Activated CD4-positive, alpha-beta T cell treated with anti-CD3 and anti-CD28 coated beads for 36 hours (primary cell): ENCODE data around the gene KIFC3. TPM values are rescaled to one million over a fixed set of nuclear protein-coding genes. Genes with fewer than 3 reads are reported as not detected.
"Not testable (repeated sequence)": the region's sequence is repeated elsewhere in the genome, so short reads cannot be mapped to it uniquely, and the experiment has no call there.

Experiments
- ATAC-seq: fragments of 200-7000 bp; cut with Tn5 transposase; one replicate; pipeline ENCODE4 v1.10.0; 2021; ENCODE audit warnings: mild to moderate bottlenecking, moderate library complexity
- CTCF ChIA-PET: fragments of 350-600 bp; sonication (Branson Sonifier 250); formaldehyde crosslinking; loops from one replicate; lab custom pipeline; 2021; ENCODE audit warnings: antibody characterized with exemption; lab: Charles Lee
- POLR2A ChIA-PET: fragments of 350-600 bp; sonication (Branson Sonifier 250); formaldehyde crosslinking; loops from one replicate; lab custom pipeline; 2021; ENCODE audit warnings: antibody characterized with exemption, inconsistent platforms; lab: Charles Lee
- DNase-seq: peaks from one replicate; pipeline ENCODE4 v3.0.0-alpha.2; 2020
- H3K27ac Mint-ChIP-seq: one replicate; pipeline ENCODE4 v1.8.0; 2021; ENCODE audit warnings: mixed read lengths
- H3K27me3 Mint-ChIP-seq: one replicate; pipeline ENCODE4 v1.8.0; 2021; ENCODE audit warnings: mixed read lengths
- H3K36me3 Mint-ChIP-seq: one replicate; pipeline ENCODE4 v1.8.0; 2021; ENCODE audit warnings: low read depth, mixed read lengths
- H3K4me1 Mint-ChIP-seq: one replicate; pipeline ENCODE4 v1.8.0; 2021; ENCODE audit warnings: mixed read lengths
- H3K4me3 Mint-ChIP-seq: one replicate; pipeline ENCODE4 v1.8.0; 2021; ENCODE audit warnings: mild to moderate bottlenecking, moderate library complexity, mixed read lengths
- H3K9me3 Mint-ChIP-seq: one replicate; pipeline ENCODE4 v1.8.0; 2021; ENCODE audit warnings: low read depth, mixed read lengths
- intact Hi-C, 2 experiments: fragments of 100-400 bp; cut with DNase I in 1 of 2; cut with micrococcal nuclease in 1 of 2; formaldehyde crosslinking; loops; one replicate each; pipeline versions ENCODE4 v1.14.2 to v1.15.1; 2022 to 2024; cut with DNase I, micrococcal nuclease
- total RNA-seq, 2 experiments: library from RNA; stranded (reverse); gene quantifications; one replicate each; pipeline ENCODE4 v1.2.3, GENCODE V29; 2021

The KIFC3 gene
- total RNA-seq, 2 experiments from 2014 or later: 0.32 to 0.66 TPM

DNA sequence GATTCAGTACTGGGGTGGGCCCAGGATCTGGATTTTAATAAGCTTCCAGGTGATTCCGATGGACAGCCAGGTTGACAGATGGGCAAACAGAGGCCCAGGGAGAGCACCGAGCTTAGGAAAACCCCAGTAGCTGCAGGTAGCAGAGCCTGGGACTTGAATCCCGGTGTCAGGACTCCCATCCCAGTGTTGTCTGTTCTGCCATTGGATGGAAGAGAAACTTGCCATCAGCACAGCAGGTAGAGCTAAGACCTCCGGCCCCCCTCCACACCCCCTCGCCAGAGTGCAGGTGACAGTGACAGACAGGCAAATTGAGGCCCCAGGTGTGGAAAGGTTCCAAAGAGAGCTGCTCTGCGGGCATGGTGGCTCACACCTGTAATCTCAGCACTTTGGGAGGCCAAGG, 54.3 kb downstream of the KIFC3 start:
- ChIA-PET POLR2A (no interaction called here), CTCF (interaction anchor here (1.4 kb wide), 1 partner anchor 10 kb away, joined by 3 read pairs; no protein-coding TSS in a partner anchor)
- peaks cover 8% of the 10 kb centered on the region for H3K36me3 Mint-ChIP-seq
- no peak overlapping the region for H3K27ac Mint-ChIP-seq
- H3K4me1 Mint-ChIP-seq: no peaks in the 10 kb centered on the region
- no peak overlapping the region for H3K4me3 Mint-ChIP-seq
- intact Hi-C loops: no loop called here
- H3K27me3 Mint-ChIP-seq: no peaks in the 10 kb centered on the region
- no peaks in the 10 kb centered on the region for H3K9me3 Mint-ChIP-seq
- ATAC-seq: no peak
- DNase-seq: no peak

DNA sequence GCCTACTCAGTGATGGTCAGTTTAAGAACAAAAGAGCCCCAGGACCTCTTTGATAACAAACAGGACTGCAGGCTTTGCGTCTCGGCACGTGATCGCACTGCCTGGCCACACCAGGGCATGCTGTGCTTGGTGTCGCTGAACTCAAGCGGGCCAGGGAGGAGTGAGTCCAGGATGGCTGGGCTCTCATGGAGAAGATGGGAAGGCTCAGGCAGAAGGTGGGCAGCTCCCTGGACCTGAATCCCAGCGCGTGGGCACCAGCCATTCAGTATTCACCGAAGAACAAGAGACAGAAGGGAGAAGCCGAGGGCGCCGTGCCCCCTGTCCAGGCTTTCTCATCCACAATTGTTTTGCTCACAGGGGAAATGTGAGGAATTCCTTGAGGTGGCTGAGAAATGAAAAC, 54.8 kb downstream of the KIFC3 start:
- CTCF ChIA-PET: interaction anchor here (1.4 kb wide), 1 partner anchor 11 kb away, joined by 3 read pairs; no protein-coding TSS in a partner anchor
- POLR2A ChIA-PET: no interaction called here
- Mint-ChIP-seq H3K27me3 (no peaks in the 10 kb centered on the region), H3K27ac (no peak overlapping the region), H3K4me3 (no peak overlapping the region), H3K9me3 (no peaks in the 10 kb centered on the region), H3K4me1 (no peaks in the 10 kb centered on the region), H3K36me3 (peaks cover 8% of the 10 kb centered on the region)
- no peak for ATAC-seq
- intact Hi-C loops: no loop called here
- DNase-seq: no peak

DNA sequence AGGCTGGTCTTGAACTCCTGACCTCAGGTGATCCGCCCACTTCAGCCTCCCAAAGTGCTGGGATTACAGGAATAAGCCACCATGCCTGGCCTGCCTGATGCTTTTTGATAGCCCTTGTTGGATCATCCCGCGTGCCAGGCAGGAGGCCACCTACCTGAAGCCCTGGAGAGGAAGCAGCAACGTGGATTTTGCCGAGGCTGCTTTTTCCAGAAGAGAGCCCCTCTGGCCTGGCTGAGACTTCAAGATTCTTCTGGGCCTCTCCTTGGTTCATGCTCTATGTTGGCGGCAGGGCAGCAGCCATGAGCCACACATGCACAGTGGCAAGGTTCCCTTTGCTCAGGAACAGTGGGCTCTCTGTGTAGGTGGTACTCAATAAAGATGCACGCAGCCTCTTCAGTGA, 55.2 kb downstream of the KIFC3 start:
- ATAC-seq (no peak), DNase-seq (no peak)
- Mint-ChIP-seq H3K4me3 (no peak overlapping the region), H3K4me1 (no peaks in the 10 kb centered on the region), H3K36me3 (peaks cover 8% of the 10 kb centered on the region), H3K27ac (no peak overlapping the region), H3K27me3 (no peaks in the 10 kb centered on the region), H3K9me3 (no peaks in the 10 kb centered on the region)
- intact Hi-C loops: no loop called here
- POLR2A ChIA-PET: no interaction called here
- CTCF ChIA-PET: no interaction called here

DNA sequence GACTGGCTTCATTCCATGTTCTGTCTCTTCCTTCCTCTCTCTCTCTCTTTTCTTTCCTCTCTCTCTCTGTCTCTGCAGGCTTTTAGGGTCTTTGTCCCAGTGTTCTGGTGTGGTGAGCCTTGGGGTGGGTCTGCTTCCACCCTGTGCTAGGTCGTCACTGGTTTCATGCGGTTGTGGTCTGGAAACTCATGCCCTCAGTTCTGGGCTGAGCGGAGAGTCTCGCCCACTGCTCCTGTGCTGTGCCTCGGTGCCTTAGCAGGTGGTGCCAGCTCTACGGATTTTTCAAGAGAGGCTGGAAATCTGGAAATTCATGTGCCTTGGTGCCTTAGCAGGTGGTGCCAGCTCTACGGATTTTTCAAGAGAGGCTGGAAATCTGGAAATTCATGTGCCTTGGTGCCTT, 56.0 kb downstream of the KIFC3 start:
- CTCF ChIA-PET: interaction anchor here (0.8 to 1.2 kb wide), 2 partner anchors 10 kb away, joined by 3 to 5 read pairs; partner anchors contain the start of gene KATNB1
- ATAC-seq, H3K9me3 Mint-ChIP-seq, H3K27me3 Mint-ChIP-seq, H3K27ac Mint-ChIP-seq, DNase-seq, H3K36me3 Mint-ChIP-seq, intact Hi-C loops, H3K4me3 Mint-ChIP-seq, POLR2A ChIA-PET, H3K4me1 Mint-ChIP-seq: not testable (repeated sequence)

GRCh38 chr16:57745768-57746167, 56.5 kb downstream of the KIFC3 start:
- H3K9me3 Mint-ChIP-seq: no peaks in the 10 kb centered on the region

DNA sequence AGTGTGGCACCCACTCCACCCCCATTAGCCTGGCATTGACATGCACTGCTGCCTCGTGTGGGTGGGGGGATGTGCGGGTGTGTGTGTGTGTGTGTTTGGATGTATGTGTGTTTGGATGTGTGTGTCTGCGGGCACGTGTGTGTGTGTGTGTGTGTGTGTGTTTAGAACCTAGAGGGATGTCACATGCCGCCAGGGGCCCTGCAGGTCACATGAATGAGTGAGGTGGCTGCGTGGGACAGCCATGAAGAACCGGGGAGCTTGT, 57.7 kb downstream of the KIFC3 start:
- H3K9me3 Mint-ChIP-seq: no peaks in the 10 kb centered on the region
- DNase-seq (no peak), ATAC-seq (no peak)
- H3K4me3 Mint-ChIP-seq: no peak overlapping the region
- intact Hi-C loops: no loop called here
- no peaks in the 10 kb centered on the region for H3K4me1 Mint-ChIP-seq
- H3K27me3 Mint-ChIP-seq: no peaks in the 10 kb centered on the region
- no peak overlapping the region for H3K27ac Mint-ChIP-seq
- ChIA-PET CTCF (interaction anchor here (0.5 kb wide), 1 partner anchor 152 kb away, joined by 3 read pairs; no protein-coding TSS in a partner anchor), POLR2A (no interaction called here)
- H3K36me3 Mint-ChIP-seq: peaks cover 4% of the 10 kb centered on the region

More at GRCh38 chr16:57745768-57746167, 56.5 kb downstream of the KIFC3 start:
- ChIA-PET POLR2A (interaction anchor here (0.6 kb wide), 1 partner anchor 1993 kb away, joined by 4 read pairs; no protein-coding TSS in a partner anchor), CTCF (interaction anchor here (0.6 to 1.2 kb wide), 4 partner anchors 10 to 199 kb away, joined by 3 to 5 read pairs (median 3); partner anchors contain the start of gene KATNB1)
- Mint-ChIP-seq H3K27ac (no peak overlapping the region), H3K27me3 (no peaks in the 10 kb centered on the region), H3K36me3 (peaks cover 4% of the 10 kb centered on the region), H3K4me3 (no peak overlapping the region), H3K4me1 (no peaks in the 10 kb centered on the region)
- DNase-seq: no peak
- intact Hi-C loops: no loop called here
- no peak for ATAC-seq

DNA sequence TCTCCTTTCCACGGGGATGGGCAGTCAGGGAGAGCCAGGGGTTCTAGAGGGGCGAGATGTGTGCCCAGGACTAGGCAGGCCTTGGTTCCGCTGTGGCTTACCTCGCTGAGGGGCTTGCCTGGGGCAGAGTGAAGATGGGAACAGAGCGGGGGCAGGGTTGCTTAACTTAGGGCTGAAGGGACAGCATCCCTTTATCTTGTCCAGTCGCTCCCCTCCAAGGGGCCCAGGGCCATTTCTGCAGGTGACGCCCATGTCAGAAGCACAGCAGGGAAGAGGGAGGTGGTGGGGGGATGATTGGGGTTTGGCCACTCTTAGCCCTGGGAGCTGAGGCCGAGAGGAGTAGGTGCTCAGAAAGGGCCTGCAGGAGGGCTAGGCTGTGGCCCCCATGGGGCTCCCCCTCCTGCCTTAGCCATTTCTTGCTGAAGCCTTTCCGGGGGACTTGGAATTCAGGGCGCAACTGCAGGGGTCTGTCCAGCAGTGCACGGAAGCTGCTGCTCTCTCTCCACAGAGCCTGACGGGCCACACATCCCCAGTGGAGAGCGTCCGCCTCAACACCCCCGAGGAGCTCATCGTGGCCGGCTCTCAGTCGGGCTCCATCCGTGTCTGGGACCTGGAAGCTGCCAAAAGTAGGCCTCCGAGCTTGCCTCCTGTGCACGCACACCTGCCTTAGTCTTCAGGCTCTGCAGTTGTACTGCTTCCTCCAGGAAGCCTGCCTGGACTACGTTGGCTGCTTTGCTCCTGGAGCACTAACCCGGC, 58.2 kb downstream of the KIFC3 start:
- no peak overlapping the region for H3K4me3 Mint-ChIP-seq
- CTCF ChIA-PET: interaction anchor here (0.5 kb wide), 1 partner anchor 152 kb away, joined by 3 read pairs; no protein-coding TSS in a partner anchor
- DNase-seq (no peak), ATAC-seq (no peak)
- H3K27me3 Mint-ChIP-seq: no peaks in the 10 kb centered on the region
- intact Hi-C loops: no loop called here
- H3K4me1 Mint-ChIP-seq: no peaks in the 10 kb centered on the region
- POLR2A ChIA-PET: no interaction called here
- no peaks in the 10 kb centered on the region for H3K9me3 Mint-ChIP-seq
- H3K36me3 Mint-ChIP-seq: peaks cover 4% of the 10 kb centered on the region
- H3K27ac Mint-ChIP-seq: no peak overlapping the region

- ChIA-PET CTCF (no interaction called here), POLR2A (no interaction called here)
- H3K36me3 Mint-ChIP-seq: peaks cover 4% of the 10 kb centered on the region
- intact Hi-C loops: no loop called here
- no peak overlapping the region for H3K4me3 Mint-ChIP-seq
- no peaks in the 10 kb centered on the region for H3K27me3 Mint-ChIP-seq
- no peak for ATAC-seq
- H3K9me3 Mint-ChIP-seq: no peaks in the 10 kb centered on the region
- no peaks in the 10 kb centered on the region for H3K4me1 Mint-ChIP-seq
- no peak overlapping the region for H3K27ac Mint-ChIP-seq
- DNase-seq: no peak
Measured at GRCh38 chr16:57743458-57743857, 58.8 kb downstream of the KIFC3 start.

DNA sequence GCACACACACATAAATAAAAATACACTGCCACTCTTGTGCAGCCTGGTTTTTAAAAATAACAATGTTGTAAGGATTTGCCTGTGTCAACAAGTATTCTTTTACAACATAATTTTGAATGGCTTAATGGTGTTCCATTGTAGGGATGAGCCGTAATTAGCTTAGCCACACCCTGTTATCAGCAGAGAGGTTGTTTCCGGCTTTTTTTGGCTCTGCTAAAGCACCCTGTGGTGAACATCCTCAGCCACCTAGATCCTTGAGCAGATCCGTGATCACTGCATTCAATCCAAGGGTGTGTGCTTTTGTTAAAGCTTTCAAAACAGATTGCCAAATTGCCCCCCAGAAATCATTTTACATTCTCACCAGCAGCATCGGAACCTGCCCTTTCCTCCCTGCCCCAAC, 59.7 kb downstream of the KIFC3 start:
- Mint-ChIP-seq H3K36me3 (peaks cover 8% of the 10 kb centered on the region), H3K27ac (no peak overlapping the region), H3K9me3 (no peaks in the 10 kb centered on the region), H3K4me3 (no peak overlapping the region), H3K27me3 (no peaks in the 10 kb centered on the region), H3K4me1 (peaks cover 4% of the 10 kb centered on the region)
- no peak for DNase-seq
- intact Hi-C loops: no loop called here
- ChIA-PET CTCF (interaction anchor here (0.7 kb wide), 1 partner anchor 156 kb away, joined by 4 read pairs; no protein-coding TSS in a partner anchor), POLR2A (no interaction called here)
- no peak for ATAC-seq

DNA sequence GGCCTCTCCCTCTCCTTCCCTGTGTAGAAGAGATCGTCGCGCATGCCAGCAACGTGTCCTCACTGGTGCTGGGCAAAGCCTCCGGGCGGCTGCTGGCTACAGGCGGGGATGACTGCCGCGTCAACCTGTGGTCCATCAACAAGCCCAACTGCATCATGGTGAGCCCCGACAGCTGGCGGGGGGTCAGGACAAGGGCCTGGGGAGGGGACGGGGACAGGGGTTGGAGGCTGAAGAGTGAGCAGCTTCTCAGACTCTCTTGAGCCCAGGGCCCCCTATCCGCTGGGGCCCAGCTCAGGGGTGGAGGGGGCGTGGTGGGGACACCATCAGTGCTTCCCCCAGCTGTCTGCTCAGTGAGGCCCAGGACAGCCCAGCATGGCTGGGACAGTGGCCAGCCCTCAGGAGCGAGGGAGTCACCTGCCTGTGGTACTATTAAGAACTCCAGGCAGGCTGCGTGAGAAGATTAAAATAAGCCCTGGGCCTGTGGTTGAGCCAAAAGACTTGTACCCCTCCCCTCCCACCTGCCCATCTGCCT, 60.6 kb downstream of the KIFC3 start:
- peaks cover 10% of the 10 kb centered on the region for H3K36me3 Mint-ChIP-seq
- ChIA-PET POLR2A (no interaction called here), CTCF (interaction anchor here (1.1 kb wide), 1 partner anchor 15 kb away, joined by 3 read pairs; no protein-coding TSS in a partner anchor)
- H3K4me3 Mint-ChIP-seq: no peak overlapping the region
- DNase-seq (peak; percentile 2), ATAC-seq (no peak)
- H3K27me3 Mint-ChIP-seq: no peaks in the 10 kb centered on the region
- H3K9me3 Mint-ChIP-seq: no peaks in the 10 kb centered on the region
- intact Hi-C loops: no loop called here
- no peak overlapping the region for H3K27ac Mint-ChIP-seq
- H3K4me1 Mint-ChIP-seq: peaks cover 12% of the 10 kb centered on the region

GRCh38 chr16:57740423-57741071, 61.7 kb downstream of the KIFC3 start:
- Mint-ChIP-seq H3K4me3 (no peak overlapping the region), H3K36me3 (peaks cover 7% of the 10 kb centered on the region), H3K27me3 (no peaks in the 10 kb centered on the region), H3K27ac (no peak overlapping the region), H3K9me3 (no peaks in the 10 kb centered on the region), H3K4me1 (peaks cover 21% of the 10 kb centered on the region)
- ChIA-PET POLR2A (no interaction called here), CTCF (interaction anchor here (1.1 kb wide), 1 partner anchor 16 kb away, joined by 3 read pairs; no protein-coding TSS in a partner anchor)
- intact Hi-C loops: no loop called here
- DNase-seq (peak; percentile 1), ATAC-seq (no peak)
